Hindlimb muscle (tissue), 1 donor: ENCODE measurements around the gene IFNL1. TPM values are rescaled to one million over a fixed set of nuclear protein-coding genes. Genes with fewer than 3 reads are reported as not detected.
"Not testable (repeated sequence)": the region's sequence is repeated elsewhere in the genome, so short reads cannot be mapped to it uniquely, and the experiment has no call there.

Source experiments
- DNase-seq: peaks from one replicate; pipeline ENCODE4 v3.0.0-alpha.2; 2013
- polyA plus RNA-seq: library from polyadenylated mRNA; unstranded; fragments of 120-200 nt; gene quantifications from one replicate; pipeline ENCODE4 v1.2.1, GENCODE V29; 2013; ENCODE audit not compliant: insufficient read length

The IFNL1 gene
- polyA plus RNA-seq, 1 donor = not detected

- DNase-seq = not testable (repeated sequence)
These were observed 36.5 kb downstream of the IFNL1 start for GRCh38 chr19:39332738-39333137.

- no peak for DNase-seq
These were observed 37.3 kb downstream of the IFNL1 start for GRCh38 chr19:39333507-39333906.

GRCh38 chr19:39334444-39334976, 38.3 kb downstream of the IFNL1 start:
- DNase-seq = no peak

- no peak for DNase-seq
These were observed 39.0 kb downstream of the IFNL1 start for GRCh38 chr19:39335168-39335548.

- no peak for DNase-seq
These were observed 40.3 kb downstream of the IFNL1 start for GRCh38 chr19:39336483-39336882.

DNA sequence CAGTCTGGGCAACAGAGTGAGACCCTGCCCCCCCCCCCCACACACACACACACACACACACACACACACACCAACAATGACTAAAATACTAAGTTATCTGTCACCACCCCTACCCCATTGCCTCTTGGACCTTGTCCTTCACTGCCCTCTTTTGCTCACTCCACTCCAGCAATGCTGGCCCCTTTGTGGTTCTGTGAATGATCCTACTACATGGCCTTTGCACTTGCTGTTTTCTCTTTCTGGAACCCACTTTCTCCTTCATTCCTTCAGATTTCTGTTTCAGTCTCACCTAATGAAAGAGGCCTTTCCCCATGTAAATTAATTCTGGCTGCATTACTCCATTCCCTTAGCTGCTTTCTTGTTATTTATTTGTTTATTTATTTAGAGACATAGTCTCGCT, 43.5 kb downstream of the IFNL1 start:
- DNase-seq = no peak

GRCh38 chr19:39340156-39340555, 43.9 kb downstream of the IFNL1 start:
- DNase-seq = not testable (repeated sequence)

DNA sequence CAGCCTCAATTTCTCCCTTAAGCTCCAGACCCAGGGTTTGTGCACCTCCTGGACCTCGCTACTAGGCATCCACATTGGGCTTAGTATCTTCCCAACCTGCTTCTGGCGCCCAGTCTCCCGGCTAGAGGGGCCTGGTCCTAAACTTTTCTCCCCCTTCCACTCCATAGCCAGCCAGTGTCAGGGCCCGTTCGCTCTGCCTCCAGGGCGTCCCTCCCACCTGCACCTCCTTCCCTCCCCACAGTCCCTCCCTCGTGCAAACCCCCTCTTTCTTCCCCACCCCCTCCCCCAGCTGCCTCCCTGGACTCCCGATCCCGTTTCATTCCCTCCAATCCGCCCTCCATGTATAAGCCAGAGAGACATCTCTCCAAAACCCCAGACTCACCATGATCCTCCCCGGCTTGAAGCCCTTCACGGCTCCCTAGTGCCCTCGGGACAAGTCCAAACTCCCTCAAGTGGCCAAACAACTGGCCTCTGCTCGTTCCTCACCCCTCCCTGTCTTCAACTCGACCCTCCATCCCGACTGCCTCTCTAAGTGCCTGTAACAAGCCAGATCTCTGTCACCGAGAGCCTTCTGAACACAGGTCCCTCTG, 45.0 kb downstream of the IFNL1 start:
- no peak for DNase-seq

- DNase-seq = peak; percentile 99
These were observed 45.8 kb downstream of the IFNL1 start, which contains the start of gene SAMD4B for GRCh38 chr19:39341719-39342604. Gene SAMD4B (plus strand): TSS chr19:39342421. CDS start chr19:39356894, 14,473 bp downstream.

DNA sequence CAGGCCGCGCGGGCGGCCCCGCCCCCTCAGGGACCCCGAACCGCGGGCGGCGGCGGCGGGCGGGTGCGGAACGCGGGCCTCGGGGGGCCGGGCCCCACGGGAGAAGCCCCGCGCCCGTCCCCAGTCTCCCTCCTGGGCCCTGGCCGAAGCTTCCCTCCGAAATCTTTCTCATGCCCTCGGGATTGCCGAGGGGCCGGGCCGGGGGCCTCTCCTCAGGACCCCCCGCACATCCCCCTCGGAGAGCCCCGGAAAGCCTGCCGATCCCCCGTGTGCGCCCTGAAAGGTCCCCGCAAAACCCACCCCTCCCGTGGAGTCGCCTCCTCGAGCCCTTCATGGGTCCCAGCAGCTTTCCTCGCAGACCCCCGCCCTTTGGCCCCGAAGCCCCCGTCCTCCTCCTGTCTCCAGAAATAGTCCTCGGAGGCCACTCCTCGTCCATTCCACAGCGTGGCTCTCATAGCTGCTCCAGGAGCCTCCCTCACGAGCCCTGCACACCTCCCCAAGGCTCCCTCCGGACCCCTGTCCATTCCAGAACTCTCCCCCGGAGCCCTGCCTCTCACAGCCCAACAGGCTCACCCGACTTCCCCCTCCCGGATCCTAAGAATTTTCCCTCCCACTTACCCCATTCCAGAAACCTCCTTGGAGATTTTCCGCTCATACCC, 46.6 kb downstream of the IFNL1 start:
- DNase-seq = no peak

DNA sequence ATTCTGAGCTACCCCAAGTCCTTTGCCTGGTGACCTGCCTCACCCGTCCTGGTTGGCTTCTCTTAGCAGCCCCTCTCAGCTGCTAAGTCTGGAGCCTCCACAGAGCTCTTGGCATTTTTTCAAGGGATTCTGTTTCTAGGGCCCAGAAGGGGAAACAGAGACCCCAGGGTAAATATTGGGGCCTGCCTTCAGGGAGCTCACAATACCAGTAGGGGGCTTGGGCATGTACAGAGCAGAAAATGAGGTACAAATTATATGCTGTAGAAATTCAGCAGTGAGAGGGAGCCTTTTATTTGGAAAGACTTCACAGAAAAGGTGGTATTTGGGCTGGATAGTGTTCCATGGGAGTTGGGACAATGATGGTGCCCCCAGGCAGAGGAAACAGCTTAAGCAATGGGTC, 49.7 kb downstream of the IFNL1 start:
- no peak for DNase-seq

- no peak for DNase-seq
These were observed 51.3 kb downstream of the IFNL1 start for GRCh38 chr19:39347332-39348164.

Other genes with a start within 250 kb of the IFNL1 start
- gene ACP7, start 212.0 kb upstream of the IFNL1 start, polyA plus RNA-seq = 0.14 TPM
- 23.0 TPM for gene PAK4, start 170.6 kb upstream of the IFNL1 start, polyA plus RNA-seq
- gene NCCRP1, start 99.4 kb upstream of the IFNL1 start, polyA plus RNA-seq = 0.26 TPM
- not detected for gene SYCN, start 92.1 kb upstream of the IFNL1 start, polyA plus RNA-seq
- gene IFNL3, start 51.4 kb upstream of the IFNL1 start, polyA plus RNA-seq = not detected
- gene IFNL4, start 47.6 kb upstream of the IFNL1 start, polyA plus RNA-seq = not detected
- gene IFNL2, start 28.0 kb upstream of the IFNL1 start, polyA plus RNA-seq = not detected
- 0.99 TPM for gene LRFN1, start 24.5 kb downstream of the IFNL1 start, polyA plus RNA-seq
- 16.6 TPM for gene GMFG, start 39.6 kb downstream of the IFNL1 start, polyA plus RNA-seq
- gene SAMD4B, start 46.0 kb downstream of the IFNL1 start, polyA plus RNA-seq = 92.8 TPM
- gene PAF1, start 94.7 kb downstream of the IFNL1 start, polyA plus RNA-seq = 38.6 TPM
- gene MED29, start 95.0 kb downstream of the IFNL1 start, polyA plus RNA-seq = 25.5 TPM
- 60.1 TPM for gene ZFP36, start 110.4 kb downstream of the IFNL1 start, polyA plus RNA-seq
- gene PLEKHG2, start 116.3 kb downstream of the IFNL1 start, polyA plus RNA-seq = 54.9 TPM
- gene RPS16, start 139.5 kb downstream of the IFNL1 start, polyA plus RNA-seq = 2,118 TPM
- 87.0 TPM for gene SUPT5H, start 149.2 kb downstream of the IFNL1 start, polyA plus RNA-seq
- 53.7 TPM for gene TIMM50, start 184.4 kb downstream of the IFNL1 start, polyA plus RNA-seq
- 0.12 TPM for gene DLL3, start 202.5 kb downstream of the IFNL1 start, polyA plus RNA-seq
- not detected for gene SELENOV, start 218.7 kb downstream of the IFNL1 start, polyA plus RNA-seq
- gene EID2B, start 236.4 kb downstream of the IFNL1 start, polyA plus RNA-seq = 2.3 TPM
- 9.2 TPM for gene EID2, start 243.8 kb downstream of the IFNL1 start, polyA plus RNA-seq